Urothelium cell line (cell line): ENCODE results near the gene JMJD1C.
"Not testable (repeated sequence)": the region's sequence is repeated elsewhere in the genome, so short reads cannot be mapped to it uniquely, and the experiment has no call there.

Experiments
- DNase-seq: peaks from one replicate; pipeline ENCODE4 v3.0.0; 2011; ENCODE audit warnings: low spot score, mixed read lengths
- FAIRE-seq: peaks from 2 replicates; lab custom pipeline; 2011; peaks lifted over from hg19 to GRCh38; lab: Jason Lieb, UNC

Gene JMJD1C

GRCh38 chr10:63413429-63413828 lies 52.3 kb downstream of the JMJD1C start:
- DNase-seq = no peak
- no peak for FAIRE-seq

GRCh38 chr10:63412304-63412703 lies 53.5 kb downstream of the JMJD1C start:
- DNase-seq (no peak), FAIRE-seq (no peak)

- no peak for DNase-seq
- FAIRE-seq = no peak
Measured at GRCh38 chr10:63410633-63411032, 55.1 kb downstream of the JMJD1C start.

GRCh38 chr10:63409465-63410027 lies 56.2 kb downstream of the JMJD1C start:
- DNase-seq (no peak), FAIRE-seq (no peak)

- FAIRE-seq (no peak), DNase-seq (no peak)
Measured at GRCh38 chr10:63407136-63407662, 58.6 kb downstream of the JMJD1C start.

- FAIRE-seq = no peak
Measured at GRCh38 chr10:63396133-63396761, 69.5 kb downstream of the JMJD1C start.

GRCh38 chr10:63393050-63393449 lies 72.7 kb downstream of the JMJD1C start:
- no peak for DNase-seq
- no peak for FAIRE-seq

More at GRCh38 chr10:63396133-63396761, 69.5 kb downstream of the JMJD1C start:
- DNase-seq = no peak

- FAIRE-seq (no peak), DNase-seq (no peak)
Measured at GRCh38 chr10:63392224-63392623, 73.6 kb downstream of the JMJD1C start.

GRCh38 chr10:63391812-63392211 lies 74.0 kb downstream of the JMJD1C start:
- no peak for FAIRE-seq
- no peak for DNase-seq

GRCh38 chr10:63390521-63390920 lies 75.3 kb downstream of the JMJD1C start:
- FAIRE-seq (no peak), DNase-seq (no peak)

GRCh38 chr10:63388421-63389031 lies 77.3 kb downstream of the JMJD1C start:
- no peak for FAIRE-seq
- no peak for DNase-seq

GRCh38 chr10:63385254-63385653 lies 80.5 kb downstream of the JMJD1C start:
- FAIRE-seq = no peak
- DNase-seq = no peak

GRCh38 chr10:63384675-63385074 lies 81.1 kb downstream of the JMJD1C start:
- DNase-seq (no peak), FAIRE-seq (no peak)

- DNase-seq (no peak), FAIRE-seq (no peak)
Measured at GRCh38 chr10:63384001-63384400, 81.8 kb downstream of the JMJD1C start.

- DNase-seq = no peak
- no peak for FAIRE-seq
Measured at GRCh38 chr10:63383141-63383540, 82.6 kb downstream of the JMJD1C start.

- FAIRE-seq (no peak), DNase-seq (no peak)
Measured at GRCh38 chr10:63382066-63382465, 83.7 kb downstream of the JMJD1C start.

GRCh38 chr10:63377305-63377661 lies 88.5 kb downstream of the JMJD1C start:
- FAIRE-seq, DNase-seq: not testable (repeated sequence)

GRCh38 chr10:63376560-63377304 lies 89.0 kb downstream of the JMJD1C start:
- no peak for FAIRE-seq
- no peak for DNase-seq

GRCh38 chr10:63375859-63376258 lies 89.9 kb downstream of the JMJD1C start:
- FAIRE-seq (no peak), DNase-seq (no peak)

GRCh38 chr10:63375458-63375857 lies 90.3 kb downstream of the JMJD1C start:
- no peak for DNase-seq

GRCh38 chr10:63374991-63375390 lies 90.8 kb downstream of the JMJD1C start:
- FAIRE-seq = no peak
- no peak for DNase-seq

More at GRCh38 chr10:63375458-63375857, 90.3 kb downstream of the JMJD1C start:
- FAIRE-seq = no peak
